Measurements from ENCODE around the gene GAN.

GAN gene

DNA sequence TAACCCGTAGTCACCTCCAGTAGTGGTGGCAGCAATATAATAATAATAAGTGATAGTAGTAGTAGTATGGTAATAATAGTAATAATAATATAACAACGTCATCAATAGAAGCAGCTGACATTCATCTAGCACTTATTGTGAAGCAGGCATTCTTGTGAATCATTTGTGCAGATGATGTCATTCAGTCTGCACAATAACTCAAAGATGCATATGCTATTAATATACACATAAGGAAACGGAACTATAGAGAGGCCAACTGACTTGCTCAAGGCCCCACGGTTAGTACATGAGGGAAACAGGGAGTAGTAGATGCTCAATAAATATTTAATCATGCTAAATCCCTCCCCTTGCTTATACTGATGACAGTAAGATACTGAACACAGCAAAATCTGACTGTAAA lies 35.4 kb upstream of the GAN start:
- Histone ChIP-seq H3K9me3 (ENCODE audit: control insufficient read depth, low read length) (no peaks in the 10 kb centered on the region), H3K4me1 (ENCODE audit: control insufficient read depth, insufficient read depth, low read length) (peaks cover 44% of the 10 kb centered on the region), H3K9ac (ENCODE audit: low read length) (no peak overlapping the region), H3K27me3 (ENCODE audit: control insufficient read depth, insufficient read depth, low read length) (no peaks in the 10 kb centered on the region), H3K4me3 (ENCODE audit: low read length) (no peak overlapping the region), H3K36me3 (ENCODE audit: control insufficient read depth, insufficient read depth, low read length) (no peaks in the 10 kb centered on the region)

DNA sequence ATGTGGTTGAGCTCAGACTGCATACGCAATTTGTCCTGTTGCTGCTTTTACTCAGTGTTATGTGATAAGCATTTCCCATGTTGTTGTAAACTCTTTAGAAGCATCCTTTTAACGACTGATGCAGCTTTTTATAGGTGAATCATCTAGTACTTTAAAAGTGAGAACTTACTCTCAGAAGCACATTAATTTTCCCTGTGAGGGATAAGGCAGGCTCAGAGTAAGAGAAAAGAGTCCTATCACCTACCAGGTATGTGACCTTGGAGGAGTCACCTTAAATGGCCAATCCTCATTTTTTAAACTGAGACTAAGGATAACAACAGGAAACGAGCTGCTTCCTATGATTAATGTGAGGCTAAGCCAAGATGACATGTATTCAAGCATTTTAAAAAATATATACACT lies 34.4 kb upstream of the GAN start:
- Histone ChIP-seq H3K4me1 (ENCODE audit: control insufficient read depth, insufficient read depth, low read length) (peaks cover 34% of the 10 kb centered on the region), H3K27me3 (ENCODE audit: control insufficient read depth, insufficient read depth, low read length) (no peaks in the 10 kb centered on the region), H3K9me3 (ENCODE audit: control insufficient read depth, low read length) (no peaks in the 10 kb centered on the region), H3K36me3 (ENCODE audit: control insufficient read depth, insufficient read depth, low read length) (no peaks in the 10 kb centered on the region), H3K4me3 (ENCODE audit: low read length) (no peak overlapping the region), H3K9ac (ENCODE audit: low read length) (no peak overlapping the region)

DNA sequence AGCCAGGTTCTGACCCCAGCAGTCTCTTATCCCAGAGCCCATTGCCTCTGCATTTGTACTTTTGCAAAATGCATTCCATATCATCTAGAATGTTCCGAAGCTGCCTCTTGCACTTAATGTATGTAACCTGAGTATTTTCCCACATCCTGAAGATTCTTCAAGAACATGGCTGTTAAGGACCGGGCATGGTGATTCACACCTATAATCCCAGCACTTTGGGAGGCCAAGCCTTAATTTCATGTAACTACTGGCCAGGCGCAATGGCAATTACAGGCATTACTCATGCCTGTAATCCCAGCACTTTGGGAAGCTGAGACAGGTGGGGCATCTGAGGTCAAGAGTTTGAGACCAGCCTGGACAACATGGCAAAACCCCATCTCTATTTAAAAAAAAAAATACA lies 31.7 kb upstream of the GAN start:
- no peaks in the 10 kb centered on the region for H3K9me3 ChIP-seq (ENCODE audit: control insufficient read depth, low read length)
- no peak overlapping the region for H3K9ac ChIP-seq (ENCODE audit: low read length)
- peaks cover 8% of the 10 kb centered on the region for H3K4me1 ChIP-seq (ENCODE audit: control insufficient read depth, insufficient read depth, low read length)
- H3K36me3 ChIP-seq (ENCODE audit: control insufficient read depth, insufficient read depth, low read length) = no peaks in the 10 kb centered on the region
- H3K27me3 ChIP-seq (ENCODE audit: control insufficient read depth, insufficient read depth, low read length) = no peaks in the 10 kb centered on the region
- H3K4me3 ChIP-seq (ENCODE audit: low read length) = no peak overlapping the region

DNA sequence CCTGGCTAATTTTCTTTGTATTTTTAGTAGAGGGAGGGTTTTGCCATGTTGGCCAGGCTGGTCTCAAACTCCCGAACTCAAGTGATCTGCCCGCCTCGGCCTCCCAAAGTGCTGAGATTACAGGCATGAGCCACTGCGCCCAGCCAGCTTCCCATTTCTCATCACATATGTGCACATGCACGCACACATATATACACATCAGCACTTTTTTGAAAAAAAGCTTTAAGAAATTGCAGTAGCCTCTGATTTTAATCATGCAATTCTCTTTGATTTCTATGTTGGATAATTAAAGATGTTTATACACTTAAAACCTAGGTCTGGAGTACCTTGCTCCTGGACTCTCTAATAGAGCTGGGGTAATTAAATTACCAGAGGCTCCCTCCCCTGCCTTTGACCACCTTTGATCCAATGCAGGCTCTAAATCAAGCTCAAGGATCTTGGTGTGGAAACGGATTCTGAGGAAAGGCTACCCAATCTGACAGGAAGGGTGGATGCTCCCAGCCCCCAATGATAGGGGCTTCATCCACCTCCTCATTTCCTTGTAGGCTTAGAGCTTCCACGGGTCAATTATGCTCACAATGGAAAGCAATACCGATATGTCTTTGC lies 29.7 kb upstream of the GAN start:
- no peaks in the 10 kb centered on the region for H3K27me3 ChIP-seq (ENCODE audit: control insufficient read depth, insufficient read depth, low read length)
- no peaks in the 10 kb centered on the region for H3K9me3 ChIP-seq (ENCODE audit: control insufficient read depth, low read length)
- no peaks in the 10 kb centered on the region for H3K36me3 ChIP-seq (ENCODE audit: control insufficient read depth, insufficient read depth, low read length)
- no peaks in the 10 kb centered on the region for H3K4me1 ChIP-seq (ENCODE audit: control insufficient read depth, insufficient read depth, low read length)
- H3K9ac ChIP-seq (ENCODE audit: low read length) = no peak overlapping the region
- H3K4me3 ChIP-seq (ENCODE audit: low read length) = no peak overlapping the region

DNA sequence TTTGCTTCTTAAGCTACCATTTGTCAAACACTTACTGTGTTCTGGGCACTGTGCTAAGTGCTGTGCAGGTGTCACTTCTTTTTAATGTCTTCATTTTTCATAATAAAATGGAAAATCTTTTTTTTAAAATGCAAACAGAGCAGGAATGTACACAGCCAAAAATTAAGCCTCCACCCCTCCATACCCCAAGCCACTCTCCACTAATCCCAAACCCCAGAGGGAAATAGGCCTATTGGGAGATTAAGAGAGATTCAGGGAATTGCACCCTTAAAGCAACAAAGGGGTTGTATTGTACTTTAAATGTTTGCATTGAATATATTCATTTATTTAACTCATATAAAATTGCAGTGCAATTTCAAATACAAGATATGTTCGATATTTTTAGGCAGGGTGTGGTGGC lies 28.6 kb upstream of the GAN start:
- Histone ChIP-seq H3K4me3 (ENCODE audit: low read length) (no peak overlapping the region), H3K9me3 (ENCODE audit: control insufficient read depth, low read length) (no peaks in the 10 kb centered on the region), H3K27me3 (ENCODE audit: control insufficient read depth, insufficient read depth, low read length) (no peaks in the 10 kb centered on the region), H3K4me1 (ENCODE audit: control insufficient read depth, insufficient read depth, low read length) (no peaks in the 10 kb centered on the region), H3K9ac (ENCODE audit: low read length) (no peak overlapping the region), H3K36me3 (ENCODE audit: control insufficient read depth, insufficient read depth, low read length) (no peaks in the 10 kb centered on the region)

DNA sequence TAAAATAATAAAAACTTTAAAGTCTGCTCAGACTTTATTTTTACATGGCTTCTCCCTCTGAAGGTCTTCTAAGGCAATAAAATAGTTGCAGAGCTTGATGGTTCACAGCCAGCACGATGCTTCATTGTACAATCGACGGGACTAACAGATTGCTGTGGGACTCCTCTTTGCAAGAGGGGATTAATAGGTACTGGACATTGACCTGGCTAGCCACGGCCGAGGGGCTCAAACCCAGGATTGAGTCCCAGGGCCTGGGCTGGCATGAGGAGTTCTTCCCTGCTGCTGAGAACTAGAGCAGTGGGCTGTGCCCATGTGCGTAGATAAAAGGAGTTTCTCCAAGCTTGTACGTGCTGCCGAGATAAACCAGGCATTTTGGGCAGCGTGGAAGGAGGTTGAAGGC lies 23.6 kb upstream of the GAN start:
- Histone ChIP-seq H3K4me3 (ENCODE audit: low read length) (no peak overlapping the region), H3K9me3 (ENCODE audit: control insufficient read depth, low read length) (no peaks in the 10 kb centered on the region), H3K4me1 (ENCODE audit: control insufficient read depth, insufficient read depth, low read length) (peaks cover 33% of the 10 kb centered on the region), H3K36me3 (ENCODE audit: control insufficient read depth, insufficient read depth, low read length) (no peaks in the 10 kb centered on the region), H3K9ac (ENCODE audit: low read length) (no peak overlapping the region), H3K27me3 (ENCODE audit: control insufficient read depth, insufficient read depth, low read length) (no peaks in the 10 kb centered on the region)

DNA sequence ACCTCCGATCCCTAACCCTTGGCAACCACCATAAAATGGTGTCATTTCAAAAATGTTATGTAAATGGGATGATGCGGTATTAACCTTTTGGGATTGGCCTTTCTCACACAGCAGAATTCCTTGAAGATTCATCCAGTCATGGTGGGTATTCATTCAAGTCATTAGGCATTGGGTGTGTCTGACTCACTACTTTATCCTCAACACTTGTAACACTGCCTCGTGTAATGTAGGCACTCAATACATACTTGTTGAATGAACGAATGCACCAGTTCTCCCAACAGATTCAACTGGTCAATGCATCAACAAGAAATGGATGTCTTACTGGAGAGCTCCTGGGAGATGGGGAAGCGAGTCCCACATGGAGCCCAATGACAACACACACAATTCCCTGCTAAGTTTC lies 21.8 kb upstream of the GAN start:
- H3K36me3 ChIP-seq (ENCODE audit: control insufficient read depth, insufficient read depth, low read length) = no peaks in the 10 kb centered on the region
- no peaks in the 10 kb centered on the region for H3K9me3 ChIP-seq (ENCODE audit: control insufficient read depth, low read length)
- no peak overlapping the region for H3K9ac ChIP-seq (ENCODE audit: low read length)
- H3K4me1 ChIP-seq (ENCODE audit: control insufficient read depth, insufficient read depth, low read length) = peaks cover 34% of the 10 kb centered on the region
- H3K4me3 ChIP-seq (ENCODE audit: low read length) = no peak overlapping the region
- no peaks in the 10 kb centered on the region for H3K27me3 ChIP-seq (ENCODE audit: control insufficient read depth, insufficient read depth, low read length)

DNA sequence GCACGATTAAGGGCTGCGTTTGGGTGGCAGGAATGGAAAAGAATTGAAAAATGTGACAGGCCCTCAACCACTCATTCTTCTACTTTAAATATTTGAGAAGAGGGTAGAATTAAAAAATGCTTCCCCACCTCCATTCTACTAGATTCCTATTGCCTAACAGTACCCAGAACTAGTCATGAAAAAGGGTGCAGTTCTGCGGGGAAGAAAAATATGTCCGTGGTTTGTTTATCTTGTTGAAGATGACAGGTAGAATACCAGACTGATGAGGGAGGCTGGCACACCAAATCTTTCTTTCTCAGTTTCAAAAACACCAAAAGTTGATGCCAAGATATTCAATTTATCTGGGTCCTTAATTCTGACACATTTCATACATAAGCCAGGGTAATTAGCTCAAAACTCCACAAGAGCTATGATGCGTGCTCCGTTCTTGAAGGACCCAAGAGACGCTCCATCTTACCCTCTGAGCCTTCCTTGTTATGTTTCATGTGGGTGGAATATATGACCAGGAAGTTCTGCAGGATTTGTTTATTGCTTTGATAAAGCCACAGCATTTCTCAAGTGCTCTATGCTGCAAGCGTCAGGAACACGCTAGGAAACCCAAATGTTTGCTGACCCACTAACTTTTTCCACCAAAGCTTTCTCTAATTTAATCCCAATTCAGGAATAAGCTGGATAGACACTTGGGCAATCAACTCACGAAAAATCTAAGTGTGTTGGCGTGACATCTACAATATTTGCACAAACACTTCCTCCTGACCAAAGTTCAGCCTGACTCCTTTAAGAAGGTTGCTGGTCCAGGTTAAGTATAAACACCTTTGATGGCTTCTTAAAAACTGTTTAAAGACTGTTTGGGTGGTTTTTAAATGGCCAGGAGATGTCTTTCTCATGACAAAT lies 20.6 kb upstream of the GAN start:
- Histone ChIP-seq H3K4me1 (ENCODE audit: control insufficient read depth, insufficient read depth, low read length) (peaks cover 34% of the 10 kb centered on the region), H3K9ac (ENCODE audit: low read length) (no peak overlapping the region), H3K36me3 (ENCODE audit: control insufficient read depth, insufficient read depth, low read length) (no peaks in the 10 kb centered on the region), H3K4me3 (ENCODE audit: low read length) (no peak overlapping the region), H3K27me3 (ENCODE audit: control insufficient read depth, insufficient read depth, low read length) (no peaks in the 10 kb centered on the region), H3K9me3 (ENCODE audit: control insufficient read depth, low read length) (no peaks in the 10 kb centered on the region)

DNA sequence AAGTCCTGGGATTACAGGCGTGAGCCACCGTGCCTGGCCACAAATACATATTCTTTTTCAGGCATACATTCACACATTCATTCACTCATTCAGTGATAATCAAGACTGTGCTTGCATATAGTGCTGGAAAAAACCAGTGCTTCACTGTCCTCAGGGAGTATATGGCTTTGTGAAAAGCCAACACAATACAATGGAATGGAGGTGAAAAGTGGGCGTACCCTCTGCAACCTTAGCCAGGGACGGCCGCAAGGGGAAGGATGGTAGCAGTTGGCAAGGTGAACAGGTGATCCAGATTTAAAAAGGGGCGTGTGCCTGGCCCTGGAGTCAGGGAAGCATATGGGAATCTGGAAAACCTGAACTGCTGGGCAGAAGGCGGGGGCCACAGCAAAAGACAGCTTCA lies 18.1 kb upstream of the GAN start:
- Histone ChIP-seq H3K9me3 (ENCODE audit: control insufficient read depth, low read length) (no peaks in the 10 kb centered on the region), H3K4me1 (ENCODE audit: control insufficient read depth, insufficient read depth, low read length) (peaks cover 34% of the 10 kb centered on the region), H3K27me3 (ENCODE audit: control insufficient read depth, insufficient read depth, low read length) (no peaks in the 10 kb centered on the region), H3K4me3 (ENCODE audit: low read length) (no peak overlapping the region), H3K36me3 (ENCODE audit: control insufficient read depth, insufficient read depth, low read length) (no peaks in the 10 kb centered on the region), H3K9ac (ENCODE audit: low read length) (no peak overlapping the region)

DNA sequence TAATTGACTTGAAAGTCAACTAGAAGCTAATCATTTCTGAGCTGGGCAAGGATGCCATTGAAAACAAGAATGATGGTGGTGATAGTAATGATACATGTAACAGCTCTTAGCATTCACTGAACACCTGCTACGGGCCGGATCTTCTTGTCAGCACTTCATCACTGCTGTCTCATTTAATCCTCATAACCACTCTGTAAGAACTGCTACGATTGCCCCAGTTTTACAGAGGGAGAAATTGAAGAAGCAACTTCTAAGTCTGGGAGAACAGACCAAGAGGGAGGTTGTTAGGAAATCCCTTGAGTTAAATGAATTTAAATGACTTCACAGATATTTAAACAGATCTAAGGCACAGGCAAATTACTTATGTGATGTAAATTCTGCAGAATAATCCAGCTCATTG lies 7.0 kb upstream of the GAN start:
- H3K4me1 ChIP-seq (ENCODE audit: control insufficient read depth, insufficient read depth, low read length) = no peaks in the 10 kb centered on the region
- H3K36me3 ChIP-seq (ENCODE audit: control insufficient read depth, insufficient read depth, low read length) = no peaks in the 10 kb centered on the region
- no peak overlapping the region for H3K9ac ChIP-seq (ENCODE audit: low read length)
- no peaks in the 10 kb centered on the region for H3K9me3 ChIP-seq (ENCODE audit: control insufficient read depth, low read length)
- H3K4me3 ChIP-seq (ENCODE audit: low read length) = no peak overlapping the region
- no peaks in the 10 kb centered on the region for H3K27me3 ChIP-seq (ENCODE audit: control insufficient read depth, insufficient read depth, low read length)

DNA sequence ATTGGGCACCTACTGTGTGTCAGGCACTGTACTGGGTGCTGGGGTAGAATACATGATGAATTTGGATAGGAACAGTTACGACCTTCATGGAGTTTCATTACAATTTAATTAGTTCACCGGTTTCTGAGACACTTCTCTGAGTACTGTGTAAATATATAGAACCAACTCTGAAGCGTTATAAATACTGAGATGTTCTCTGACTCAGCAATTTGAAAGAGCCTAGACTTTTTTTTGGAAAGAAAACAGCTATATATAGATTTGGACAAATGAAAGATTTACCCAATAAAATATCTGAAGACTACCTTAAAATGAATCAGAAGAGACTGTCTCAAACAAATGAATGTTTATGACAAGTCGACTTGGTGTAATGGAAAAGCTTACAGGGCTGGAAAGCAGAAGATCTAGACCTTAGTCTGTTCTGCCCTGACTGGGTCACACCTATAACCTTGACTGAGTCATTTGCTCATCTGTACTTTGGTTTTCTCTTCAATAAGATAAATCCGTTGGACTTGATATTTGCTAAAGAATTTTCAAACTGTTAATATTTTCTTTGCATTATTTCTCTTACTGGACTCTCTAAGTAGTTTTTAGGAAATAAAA lies 4.6 kb upstream of the GAN start:
- H3K9me3 ChIP-seq (ENCODE audit: control insufficient read depth, low read length) = no peaks in the 10 kb centered on the region

DNA sequence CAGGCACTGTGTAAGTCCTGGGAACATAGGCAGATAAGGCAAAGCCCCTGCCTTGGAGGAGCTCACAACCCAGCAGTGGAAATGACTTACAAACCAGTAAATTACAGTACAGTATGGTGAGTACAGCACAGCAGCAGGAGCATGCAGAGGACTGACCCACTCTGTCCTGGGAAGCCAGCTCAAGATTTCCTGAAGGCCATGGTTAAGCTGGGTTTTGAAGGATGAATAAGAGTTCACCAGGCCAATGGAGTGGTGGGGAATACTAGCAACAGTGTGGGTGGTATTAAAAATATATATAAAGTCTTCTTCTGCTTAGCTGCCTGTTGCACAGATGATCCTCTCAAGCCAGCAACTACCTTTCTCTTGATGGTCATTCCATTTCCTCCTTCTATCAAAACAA lies 3.0 kb upstream of the GAN start:
- Histone ChIP-seq H3K27me3 (ENCODE audit: control insufficient read depth, insufficient read depth, low read length) (no peaks in the 10 kb centered on the region), H3K9me3 (ENCODE audit: control insufficient read depth, low read length) (no peaks in the 10 kb centered on the region), H3K36me3 (ENCODE audit: control insufficient read depth, insufficient read depth, low read length) (no peaks in the 10 kb centered on the region)

More for the DNA sequence above, 4.6 kb upstream of the GAN start:
- no peaks in the 10 kb centered on the region for H3K27me3 ChIP-seq (ENCODE audit: control insufficient read depth, insufficient read depth, low read length)
- peaks cover 7% of the 10 kb centered on the region for H3K4me1 ChIP-seq (ENCODE audit: control insufficient read depth, insufficient read depth, low read length)
- H3K4me3 ChIP-seq (ENCODE audit: low read length) = no peak overlapping the region
- no peak overlapping the region for H3K9ac ChIP-seq (ENCODE audit: low read length)
- no peaks in the 10 kb centered on the region for H3K36me3 ChIP-seq (ENCODE audit: control insufficient read depth, insufficient read depth, low read length)

More for the DNA sequence above, 3.0 kb upstream of the GAN start:
- peaks cover 7% of the 10 kb centered on the region for H3K4me1 ChIP-seq (ENCODE audit: control insufficient read depth, insufficient read depth, low read length)
- H3K9ac ChIP-seq (ENCODE audit: low read length) = no peak overlapping the region
- no peak overlapping the region for H3K4me3 ChIP-seq (ENCODE audit: low read length)

Measured in mucosa of stomach (tissue), 1 donor.